Heart left ventricle (tissue), 16 donors: ENCODE results near the gene ECM1. TPM values are rescaled to one million over a fixed set of nuclear protein-coding genes. Genes with fewer than 3 reads are reported as not detected.

Experiments
- ATAC-seq, 4 donors: fragments of 200-7000 bp; cut with Tn5 transposase; one replicate each; pipeline ENCODE4 v1.9.1; 2020 to 2022; ENCODE audit warnings: moderate library complexity in 4 of 4, mild to moderate bottlenecking in 3 of 4, moderate number of reproducible peaks in 1 of 4
- DNase-seq, 5 donors: peaks; one replicate each; pipeline ENCODE4 v3.0.0-alpha.2; 2020
- H3K27ac ChIP-seq, 12 donors: fragments of 200-600 bp; sonication (generic) in 4 of 12; one replicate each; pipeline versions ENCODE4 v1.5.0 to v1.8.0; 2016 to 2022; ENCODE audit warnings: mild to moderate bottlenecking in 2 of 12
- H3K27me3 ChIP-seq, 9 donors: fragments of 200-600 bp; sonication (generic) in 2 of 9; one replicate each; pipeline versions ENCODE4 v1.5.1 to v1.8.0; 2016 to 2022; ENCODE audit warnings: mild to moderate bottlenecking in 3 of 9
- H3K36me3 ChIP-seq, 9 donors: fragments of 200-600 bp; sonication (generic) in 2 of 9; one replicate each; pipeline versions ENCODE4 v1.5.0 to v1.8.0; 2018 to 2022; ENCODE audit warnings: mild to moderate bottlenecking in 2 of 9
- H3K4me1 ChIP-seq, 12 donors: fragments of 200-600 bp; sonication (generic) in 4 of 12; one replicate each; pipeline versions ENCODE4 v1.5.0 to v1.8.0; 2016 to 2022; ENCODE audit warnings: mild to moderate bottlenecking in 3 of 12
- H3K4me3 ChIP-seq, 12 donors: fragments of 200-600 bp; sonication (generic) in 4 of 12; one replicate each; pipeline versions ENCODE4 v1.5.0 to v1.8.0; 2017 to 2022; ENCODE audit warnings: mild to moderate bottlenecking in 9 of 12, moderate library complexity in 4 of 12
- H3K9me3 ChIP-seq, 12 donors: fragments of 200-600 bp; sonication (generic) in 4 of 12; one replicate each; pipeline versions ENCODE4 v1.5.0 to v1.8.0; 2016 to 2022; ENCODE audit warnings: mild to moderate bottlenecking in 1 of 12
- POLR2A ChIP-seq, 2 donors: fragments of 450-650 bp; IDR thresholded peaks; one replicate each; pipeline ENCODE4 v1.6.1; 2017; ENCODE audit warnings: antibody characterized with exemption in 2 of 2, mild to moderate bottlenecking in 2 of 2, moderate library complexity in 2 of 2
- WGBS, 4 donors: extraction: QIAGEN DNeasy Blood & Tissue Kit in 2 of 4; methylation state at CpG; one replicate each; pipeline versions ENCODE4 v1.1.5 to v1.1.7; 2013 to 2018; 5-methylcytosine and 5-hydroxymethylcytosine counted together
- intact Hi-C, 10 donors: fragments of 100-400 bp; cut with DNase I; formaldehyde crosslinking; loops; one replicate each; pipeline versions ENCODE4 v1.11.1 to v1.14.2; 2022
- long read RNA-seq, 3 donors: library from polyadenylated mRNA; unstranded; transcript quantifications; one replicate each; pipeline ENCODE4 v2.0.0, GENCODE V29; 2020 to 2021
- polyA plus RNA-seq, 2 donors: library from polyadenylated mRNA; stranded (reverse); fragments of 200-250 nt; gene quantifications; one replicate each; pipeline ENCODE4 v1.2.3, GENCODE V29; 2013
- total RNA-seq, 9 donors: library from RNA; depleted of rRNA in 2 of 9; stranded (reverse); fragments of >200 nt in 2 of 9; fragmentation: NEBNext Ultra II Directional in 3 of 9; extraction: Animal tissue kit (Norgen Biotek cat#: 25700) in 3 of 9; gene quantifications; one replicate each; pipeline versions ENCODE4 v1.1.0 to v1.2.4, GENCODE V29; 2016 to 2023
- TF ChIP-seq, protein P1 (sequence below), 12 donors: fragments of 200-600 bp; sonication (generic) in 4 of 12; IDR thresholded peaks; one replicate each; pipeline versions ENCODE4 v1.5.0 to v1.8.0; 2018 to 2022; ENCODE audit warnings: antibody characterized with exemption in 12 of 12, mild to moderate bottlenecking in 5 of 12
- donor health status: ischemic (EF 13 %, LVEDD 7.1; RV severe dilation, severe dysfunction).
- donor health status: healthy with polysubstance abuse.
- donor health status: DM: no; HTN: yes; CAD: no.
- donor health status: DM: no; HTN: no; CAD: no.
- donor health status: ischemic (EF 25% LVEDD 6.9; RV normal size, moderate dysfunction).
- donor health status: ischemic (EF 25% LVEDD 5.7; RV mildly dilated, moderate dysfunction).
- donor health status: healthy.
- donor health status: DM: yes; HTN: yes; CAD: no.
- donor health status: ischemic (EF 35%, LVEDD 5.7; RV mildly dilated, moderate dysfunction).
- donor health status: nonischemic (EF 11% LVEDD 7.7; RV severe dilation, severe dysfunction).
- donor health status: DM: yes; HTN: yes; CAD: no.
- donor health status: PGD.
- donor health status: ischemic (EF 29% LVEDD 5.4; RV normal size, mild dysfunction).
- donor health status: nonischemic (EF 23%, LVEDD 6.1; RV moderate dilation, normal function).

Gene ECM1
- total RNA-seq = 10 to 100 TPM; 10.9 to 35.3 (median 15.4) TPM
- polyA plus RNA-seq = 10 to 100 TPM; 11.3 to 15.6 TPM
- long read RNA-seq, donor 1, partial matches to known transcripts = 8 of 11 reads
- long read RNA-seq, donor 1, other reads (novel, unspliced or antisense) = 0 of 11 reads
- long read RNA-seq, donor 2, transcript ECM1-202 (10 exons, 2,070 nt) = major isoform, 14 of 22 reads
- long read RNA-seq, donor 2, partial matches to known transcripts = 4 of 22 reads
- long read RNA-seq, donor 2, other reads (novel, unspliced or antisense) = 4 of 22 reads
- long read RNA-seq, donor 3, partial matches to known transcripts = 2 of 6 reads
- long read RNA-seq, donor 3, other reads (novel, unspliced or antisense) = 0 of 6 reads

GRCh38 chr1:150507912-150508864 lies at the start of gene ECM1:
Gene ECM1, plus strand, starts transcription at chr1:150508109. Its CDS starts 101 bp downstream, at chr1:150508210.
- WGBS, 4 donors = 46 to 57% (median 52%) methylated on average over 7 of the region's 7 CpGs
- ATAC-seq = peak; percentile 56 to 94 (median 88)
- DNase-seq = peak in 4 of 5 donors; percentile 70 to 79 (median 75)
- H3K27me3 ChIP-seq = no peaks in the 10 kb centered on the region
- peaks cover 0 to 69% (median 33%) of the 10 kb centered on the region in 9 donors for H3K36me3 ChIP-seq
- no peaks in the 10 kb centered on the region for H3K9me3 ChIP-seq
- intact Hi-C loops = no loop called here
- H3K27ac ChIP-seq = peak within 1 kb of the TSS; percentile 57 to 90 (median 79)
- peaks cover 0 to 31% (median 9%) of the 10 kb centered on the region in 12 donors for H3K4me1 ChIP-seq
- H3K4me3 ChIP-seq = peak within 1 kb of the TSS in 11 of 12 donors; percentile 4 to 63 (median 47)
- TF ChIP-seq, protein P1, sequence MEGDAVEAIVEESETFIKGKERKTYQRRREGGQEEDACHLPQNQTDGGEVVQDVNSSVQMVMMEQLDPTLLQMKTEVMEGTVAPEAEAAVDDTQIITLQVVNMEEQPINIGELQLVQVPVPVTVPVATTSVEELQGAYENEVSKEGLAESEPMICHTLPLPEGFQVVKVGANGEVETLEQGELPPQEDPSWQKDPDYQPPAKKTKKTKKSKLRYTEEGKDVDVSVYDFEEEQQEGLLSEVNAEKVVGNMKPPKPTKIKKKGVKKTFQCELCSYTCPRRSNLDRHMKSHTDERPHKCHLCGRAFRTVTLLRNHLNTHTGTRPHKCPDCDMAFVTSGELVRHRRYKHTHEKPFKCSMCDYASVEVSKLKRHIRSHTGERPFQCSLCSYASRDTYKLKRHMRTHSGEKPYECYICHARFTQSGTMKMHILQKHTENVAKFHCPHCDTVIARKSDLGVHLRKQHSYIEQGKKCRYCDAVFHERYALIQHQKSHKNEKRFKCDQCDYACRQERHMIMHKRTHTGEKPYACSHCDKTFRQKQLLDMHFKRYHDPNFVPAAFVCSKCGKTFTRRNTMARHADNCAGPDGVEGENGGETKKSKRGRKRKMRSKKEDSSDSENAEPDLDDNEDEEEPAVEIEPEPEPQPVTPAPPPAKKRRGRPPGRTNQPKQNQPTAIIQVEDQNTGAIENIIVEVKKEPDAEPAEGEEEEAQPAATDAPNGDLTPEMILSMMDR (IDR thresholded peaks at IDR 0.05) = no peak
- TF ChIP-seq POLR2A (IDR thresholded peaks at IDR 0.05) = peak in 1 of 2 donors; percentile 70

- ATAC-seq (peak in 3 of 4 donors; percentile 58 to 67 (median 67)), DNase-seq (peak in 4 of 5 donors; percentile 28 to 56 (median 46))
- Histone ChIP-seq H3K9me3 (no peaks in the 10 kb centered on the region), H3K4me1 (peaks cover 0 to 1% (median 0%) of the 10 kb centered on the region in 12 donors), H3K27me3 (no peaks in the 10 kb centered on the region), H3K27ac (no peak overlapping the region), H3K4me3 (no peak overlapping the region), H3K36me3 (peaks cover 0 to 96% (median 86%) of the 10 kb centered on the region in 9 donors)
- no peak for TF ChIP-seq POLR2A (IDR thresholded peaks at IDR 0.05)
- TF ChIP-seq, protein P1 (IDR thresholded peaks at IDR 0.05) = peak; percentile 57 to 85 (median 80)
- intact Hi-C loops = loop anchor here in 8 of 10 donors (1.0 to 10.0 kb wide), 7 partner anchors 68 to 350 kb away; partner anchors contain the start of gene ENSA (in 3 of the 8)
- 36 to 46% (median 43%) methylated on average over 4 of the region's 4 CpGs for WGBS, 4 donors
Measured at GRCh38 chr1:150464422-150464826, 43.5 kb upstream of the ECM1 start.

DNA sequence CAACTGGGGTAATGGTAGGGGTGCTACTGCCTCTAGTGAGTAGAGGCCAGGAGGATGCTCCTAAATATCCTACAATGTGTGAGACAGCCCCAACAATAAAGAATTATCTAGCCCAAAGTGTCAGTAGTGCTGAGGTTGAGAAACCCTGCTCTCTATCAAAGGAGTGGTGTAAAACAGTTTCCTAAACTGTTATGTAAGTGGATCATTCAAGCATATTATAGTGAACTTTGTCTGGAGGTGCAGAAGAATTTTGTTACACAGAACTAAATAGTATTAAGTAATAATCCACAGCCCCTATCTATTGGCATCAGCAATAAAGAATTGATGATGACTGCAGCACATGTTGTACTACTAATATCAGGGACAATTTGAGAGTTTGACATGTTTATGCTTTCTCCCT lies 40.9 kb upstream of the ECM1 start:
- no peak for ATAC-seq
- H3K4me1 ChIP-seq = peaks cover 0 to 14% (median 0%) of the 10 kb centered on the region in 12 donors
- no peaks in the 10 kb centered on the region for H3K27me3 ChIP-seq
- H3K27ac ChIP-seq = no peak overlapping the region
- H3K4me3 ChIP-seq = no peak overlapping the region
- intact Hi-C loops = loop anchor here in 6 of 10 donors (5.0 to 10.0 kb wide), 4 partner anchors 65 to 348 kb away; partner anchors contain the start of gene ENSA (in 2 of the 6)
- no peak for TF ChIP-seq POLR2A (IDR thresholded peaks at IDR 0.05)
- TF ChIP-seq, protein P1 (IDR thresholded peaks at IDR 0.05) = no peak
- H3K9me3 ChIP-seq = no peaks in the 10 kb centered on the region
- H3K36me3 ChIP-seq = peaks cover 0 to 96% (median 81%) of the 10 kb centered on the region in 9 donors
- DNase-seq = no peak
